ENCODE results near the gene LAYN.

LAYN gene

GRCh38 chr11:111531687-111532364, 8.7 kb upstream of the LAYN start:
- DNase-seq = no peak

- no peak for DNase-seq
These were observed 8.2 kb upstream of the LAYN start for GRCh38 chr11:111532365-111532709.

- no peak for DNase-seq
These were observed 5.2 kb upstream of the LAYN start for GRCh38 chr11:111535281-111535680.

- no peak for DNase-seq
These were observed 3.1 kb upstream of the LAYN start for GRCh38 chr11:111537336-111537860.

GRCh38 chr11:111538407-111539114, 2.0 kb upstream of the LAYN start:
- no peak for DNase-seq

- no peak for DNase-seq
These were observed 950 bp upstream of the LAYN start for GRCh38 chr11:111539426-111540113.

GRCh38 chr11:111540937-111541253, 375 bp downstream of the LAYN start:
- no peak for DNase-seq

GRCh38 chr11:111541254-111542061, 938 bp downstream of the LAYN start:
- DNase-seq = peak; percentile 14

GRCh38 chr11:111542606-111543275, 2.2 kb downstream of the LAYN start:
- DNase-seq = no peak

GRCh38 chr11:111548525-111548924, 8.0 kb downstream of the LAYN start:
- no peak for DNase-seq

GRCh38 chr11:111549196-111549868, 8.8 kb downstream of the LAYN start:
- DNase-seq = no peak

GRCh38 chr11:111549869-111550203, 9.3 kb downstream of the LAYN start:
- DNase-seq = no peak

GRCh38 chr11:111550258-111550657, 9.7 kb downstream of the LAYN start:
- no peak for DNase-seq

- DNase-seq = no peak
These were observed 14.0 kb downstream of the LAYN start for GRCh38 chr11:111554532-111554931.

GRCh38 chr11:111555255-111555654, 14.7 kb downstream of the LAYN start:
- no peak for DNase-seq

- no peak for DNase-seq
These were observed 17.0 kb downstream of the LAYN start for GRCh38 chr11:111557425-111558111.

- no peak for DNase-seq
These were observed 19.4 kb downstream of the LAYN start for GRCh38 chr11:111559800-111560464.

- no peak for DNase-seq
These were observed 20.3 kb downstream of the LAYN start for GRCh38 chr11:111560800-111561199.

- DNase-seq = no peak
These were observed 20.8 kb downstream of the LAYN start for GRCh38 chr11:111561306-111561705.

- DNase-seq = no peak
These were observed 21.3 kb downstream of the LAYN start for GRCh38 chr11:111561791-111562325.

All from NCI-H2227 treated with DMSO at 0.1 percent for 48 hours (cell line).